ENCODE measurements around the gene CDT1. TPM values are rescaled to one million over a fixed set of nuclear protein-coding genes. Genes with fewer than 3 reads are reported as not detected.
A peak's percentile ranks its signal among the peaks of the same experiment; 100 is the strongest.

Gene CDT1
- total RNA-seq, 4 donors from 2014 or later, result 0.33 to 1.8 (median 0.99) TPM

DNA sequence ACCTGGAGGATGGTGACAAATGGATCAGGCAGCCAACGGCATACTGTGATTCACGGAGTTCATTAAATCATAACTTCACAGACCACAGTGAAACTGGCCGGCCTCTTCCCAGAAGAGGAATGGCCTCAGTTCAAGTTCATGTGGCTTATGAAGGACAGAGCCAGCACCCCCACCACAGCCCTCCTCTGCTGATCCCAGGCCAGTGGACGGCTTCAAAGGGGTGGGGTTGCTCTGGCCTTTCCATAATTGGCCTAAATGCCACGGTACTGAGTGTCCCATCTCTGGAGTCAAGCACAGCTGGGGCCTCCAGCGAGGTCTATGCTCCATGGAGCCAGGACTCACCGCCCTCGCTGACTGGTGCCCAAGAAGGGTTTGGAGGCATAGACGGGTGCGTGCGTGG, 31.8 kb downstream of the CDT1 start:
- TF ChIP-seq, protein P1, sequence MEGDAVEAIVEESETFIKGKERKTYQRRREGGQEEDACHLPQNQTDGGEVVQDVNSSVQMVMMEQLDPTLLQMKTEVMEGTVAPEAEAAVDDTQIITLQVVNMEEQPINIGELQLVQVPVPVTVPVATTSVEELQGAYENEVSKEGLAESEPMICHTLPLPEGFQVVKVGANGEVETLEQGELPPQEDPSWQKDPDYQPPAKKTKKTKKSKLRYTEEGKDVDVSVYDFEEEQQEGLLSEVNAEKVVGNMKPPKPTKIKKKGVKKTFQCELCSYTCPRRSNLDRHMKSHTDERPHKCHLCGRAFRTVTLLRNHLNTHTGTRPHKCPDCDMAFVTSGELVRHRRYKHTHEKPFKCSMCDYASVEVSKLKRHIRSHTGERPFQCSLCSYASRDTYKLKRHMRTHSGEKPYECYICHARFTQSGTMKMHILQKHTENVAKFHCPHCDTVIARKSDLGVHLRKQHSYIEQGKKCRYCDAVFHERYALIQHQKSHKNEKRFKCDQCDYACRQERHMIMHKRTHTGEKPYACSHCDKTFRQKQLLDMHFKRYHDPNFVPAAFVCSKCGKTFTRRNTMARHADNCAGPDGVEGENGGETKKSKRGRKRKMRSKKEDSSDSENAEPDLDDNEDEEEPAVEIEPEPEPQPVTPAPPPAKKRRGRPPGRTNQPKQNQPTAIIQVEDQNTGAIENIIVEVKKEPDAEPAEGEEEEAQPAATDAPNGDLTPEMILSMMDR (IDR thresholded peaks at IDR 0.05), result no peak
- TF ChIP-seq POLR2A (IDR thresholded peaks at IDR 0.05), result no peak
- 77 to 85% methylated on average over 6 to 7 of the region's 11 CpGs for WGBS, 2 donors
- Histone ChIP-seq H3K4me1 (no peaks in the 10 kb centered on the region), H3K9me3 (no peaks in the 10 kb centered on the region), H3K27me3 (no peaks in the 10 kb centered on the region), H3K36me3 (peaks cover 7 to 8% of the 10 kb centered on the region in 2 donors), H3K27ac (no peak overlapping the region), H3K4me3 (replicated peaks in 1 of 3) (no peak overlapping the region)
- intact Hi-C loops (cut with DNase I), result no loop called here
- DNase-seq, result peak in 1 of 2 donors; percentile 21

DNA sequence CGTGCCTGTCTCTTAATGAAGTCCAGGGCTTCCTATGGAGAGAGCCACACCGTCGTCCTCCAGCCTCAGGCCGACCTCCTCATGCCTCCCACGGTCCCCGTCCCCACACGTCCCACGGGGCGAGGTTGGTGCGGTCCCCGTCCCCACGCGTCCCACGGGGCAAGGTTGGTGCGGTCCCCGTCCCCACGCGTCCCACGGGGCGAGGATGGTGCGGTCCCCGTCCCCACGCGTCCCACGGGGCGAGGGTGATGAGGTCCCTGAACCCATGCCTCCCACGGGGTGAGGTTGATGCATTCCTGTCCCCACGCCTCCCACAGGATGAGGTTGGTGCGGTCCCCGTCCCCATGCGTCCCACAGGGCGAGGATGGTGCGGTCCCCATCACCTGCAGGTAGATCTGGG, 32.2 kb downstream of the CDT1 start:
- Histone ChIP-seq H3K4me3 (replicated peaks in 1 of 3) (no peak overlapping the region), H3K9me3 (no peaks in the 10 kb centered on the region), H3K27me3 (no peaks in the 10 kb centered on the region), H3K4me1 (no peaks in the 10 kb centered on the region), H3K36me3 (peaks cover 8 to 10% of the 10 kb centered on the region in 2 donors), H3K27ac (no peak overlapping the region)
- TF ChIP-seq, protein P1 (IDR thresholded peaks at IDR 0.05), result no peak
- TF ChIP-seq POLR2A (IDR thresholded peaks at IDR 0.05), result no peak
- no peak for DNase-seq
- intact Hi-C loops (cut with DNase I), result no loop called here
- 94 to 96% methylated on average over 32 to 33 of the region's 33 CpGs for WGBS, 2 donors

DNA sequence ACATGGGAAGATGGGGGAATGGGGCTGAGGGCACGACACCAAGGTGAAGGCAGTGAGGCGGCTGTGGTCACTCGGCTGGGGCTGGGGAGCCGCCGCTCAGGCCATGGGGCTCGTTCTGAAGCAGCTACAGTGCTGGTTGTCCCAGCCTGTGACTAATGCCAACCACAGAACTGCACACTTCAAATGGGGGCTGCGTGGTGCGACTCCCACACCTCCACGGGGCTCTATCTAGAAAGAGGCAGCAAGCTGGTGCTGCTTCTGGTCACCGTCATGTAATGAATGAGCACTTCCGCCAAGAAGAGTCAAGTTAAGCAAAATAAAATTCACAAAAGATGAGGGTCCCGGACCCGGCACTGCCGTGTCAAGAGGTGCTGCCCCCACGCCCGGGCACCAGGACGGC, 33.2 kb downstream of the CDT1 start:
- TF ChIP-seq POLR2A (IDR thresholded peaks at IDR 0.05), result no peak
- TF ChIP-seq, protein P1 (IDR thresholded peaks at IDR 0.05), result no peak
- Histone ChIP-seq H3K9me3 (no peaks in the 10 kb centered on the region), H3K36me3 (peaks cover 8 to 10% of the 10 kb centered on the region in 2 donors), H3K27me3 (no peaks in the 10 kb centered on the region), H3K27ac (no peak overlapping the region), H3K4me1 (no peaks in the 10 kb centered on the region), H3K4me3 (replicated peaks in 1 of 3) (no peak overlapping the region)
- intact Hi-C loops (cut with DNase I), result no loop called here
- no peak for DNase-seq
- WGBS, 2 donors, result 86 to 97% methylated on average over 11 to 14 of the region's 17 CpGs

DNA sequence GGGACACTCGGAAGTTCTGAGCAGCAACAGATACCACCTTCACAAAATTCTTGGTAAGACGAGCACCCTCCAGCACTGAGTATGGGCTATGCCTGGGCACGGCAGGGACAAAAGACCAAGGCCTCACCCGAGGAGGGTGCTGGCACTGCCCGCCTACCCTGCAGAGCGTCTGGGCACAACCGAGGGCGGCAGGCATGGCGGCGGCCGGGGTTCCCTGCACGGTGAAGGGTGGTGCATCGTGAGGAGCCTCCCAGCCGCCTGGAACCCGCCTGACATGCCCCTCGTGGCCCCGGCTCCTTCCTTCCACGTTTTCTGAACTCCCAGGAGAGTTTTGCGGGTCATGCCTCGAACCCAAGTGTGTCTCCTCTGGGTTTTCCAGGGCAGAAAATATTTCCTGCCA, 34.2 kb downstream of the CDT1 start:
- WGBS, 2 donors, result 94 to 97% methylated on average over 9 to 18 of the region's 20 CpGs
- Histone ChIP-seq H3K27ac (no peak overlapping the region), H3K4me1 (no peaks in the 10 kb centered on the region), H3K27me3 (no peaks in the 10 kb centered on the region), H3K4me3 (replicated peaks in 1 of 3) (no peak overlapping the region), H3K36me3 (peaks cover 8 to 10% of the 10 kb centered on the region in 2 donors), H3K9me3 (no peaks in the 10 kb centered on the region)
- TF ChIP-seq, protein P1 (IDR thresholded peaks at IDR 0.05), result no peak
- no peak for TF ChIP-seq POLR2A (IDR thresholded peaks at IDR 0.05)
- intact Hi-C loops (cut with DNase I), result no loop called here
- DNase-seq, result no peak

DNA sequence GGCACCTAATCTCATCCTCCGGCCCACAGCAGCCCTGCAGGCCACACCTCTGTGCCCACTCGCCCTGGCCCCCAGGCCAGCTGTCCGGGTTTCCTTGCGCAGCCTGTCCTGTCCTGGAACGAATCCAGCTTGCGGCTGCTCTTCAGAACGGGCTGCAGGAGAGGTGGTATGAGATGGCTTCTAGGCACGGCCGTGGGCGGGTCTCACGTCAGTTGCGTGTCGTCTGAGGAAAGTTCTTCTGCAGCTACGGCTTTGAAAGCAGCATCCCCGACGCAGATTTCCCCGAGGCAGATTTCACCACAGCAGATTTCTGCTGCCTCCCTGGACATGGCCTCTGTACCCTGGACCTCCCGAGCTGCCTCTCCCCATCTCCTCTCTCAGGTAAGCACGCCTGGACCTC, 35.0 kb downstream of the CDT1 start:
- Histone ChIP-seq H3K4me1 (no peaks in the 10 kb centered on the region), H3K4me3 (replicated peaks in 1 of 3) (no peak overlapping the region), H3K36me3 (peaks cover 8 to 10% of the 10 kb centered on the region in 2 donors), H3K27me3 (no peaks in the 10 kb centered on the region), H3K9me3 (no peaks in the 10 kb centered on the region), H3K27ac (no peak overlapping the region)
- TF ChIP-seq, protein P1 (IDR thresholded peaks at IDR 0.05), result no peak
- TF ChIP-seq POLR2A (IDR thresholded peaks at IDR 0.05), result no peak
- no peak for DNase-seq
- WGBS, 2 donors, result 92 to 96% methylated on average over 19 of the region's 19 CpGs
- intact Hi-C loops (cut with DNase I), result no loop called here

Measured in thyroid gland (tissue), 4 donors.